Measurements from ENCODE around the gene SLC7A11.

DNA sequence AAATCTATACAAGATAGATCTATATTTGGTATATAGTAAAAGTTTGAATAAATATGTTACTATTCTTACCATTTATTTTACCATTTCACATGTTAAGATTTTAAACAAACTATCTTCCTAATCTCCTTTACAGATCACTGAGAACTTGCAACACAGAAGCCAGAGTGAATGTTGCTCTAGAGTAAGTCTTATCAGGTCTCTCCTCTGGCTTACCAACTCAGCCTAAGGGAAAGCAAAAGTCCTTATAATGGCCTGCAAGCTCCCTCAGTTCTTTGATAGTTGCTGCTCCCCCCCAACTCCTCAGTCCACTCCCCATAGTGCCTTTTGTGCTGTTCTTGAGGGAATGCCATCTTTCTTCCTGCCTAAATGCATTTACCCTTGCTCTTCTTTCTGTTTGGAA, 25.7 kb upstream of the SLC7A11 start:
- TF ChIP-seq, protein P1, sequence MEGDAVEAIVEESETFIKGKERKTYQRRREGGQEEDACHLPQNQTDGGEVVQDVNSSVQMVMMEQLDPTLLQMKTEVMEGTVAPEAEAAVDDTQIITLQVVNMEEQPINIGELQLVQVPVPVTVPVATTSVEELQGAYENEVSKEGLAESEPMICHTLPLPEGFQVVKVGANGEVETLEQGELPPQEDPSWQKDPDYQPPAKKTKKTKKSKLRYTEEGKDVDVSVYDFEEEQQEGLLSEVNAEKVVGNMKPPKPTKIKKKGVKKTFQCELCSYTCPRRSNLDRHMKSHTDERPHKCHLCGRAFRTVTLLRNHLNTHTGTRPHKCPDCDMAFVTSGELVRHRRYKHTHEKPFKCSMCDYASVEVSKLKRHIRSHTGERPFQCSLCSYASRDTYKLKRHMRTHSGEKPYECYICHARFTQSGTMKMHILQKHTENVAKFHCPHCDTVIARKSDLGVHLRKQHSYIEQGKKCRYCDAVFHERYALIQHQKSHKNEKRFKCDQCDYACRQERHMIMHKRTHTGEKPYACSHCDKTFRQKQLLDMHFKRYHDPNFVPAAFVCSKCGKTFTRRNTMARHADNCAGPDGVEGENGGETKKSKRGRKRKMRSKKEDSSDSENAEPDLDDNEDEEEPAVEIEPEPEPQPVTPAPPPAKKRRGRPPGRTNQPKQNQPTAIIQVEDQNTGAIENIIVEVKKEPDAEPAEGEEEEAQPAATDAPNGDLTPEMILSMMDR (IDR thresholded peaks at IDR 0.05) = no peak
- TF ChIP-seq POLR2A (IDR thresholded peaks at IDR 0.05) = no peak
